WTC11 (cell line): Measurements from ENCODE around the gene POLR2E. TPM values are rescaled to one million over a fixed set of nuclear protein-coding genes. Genes with fewer than 3 reads are reported as not detected.

Experiments used
- ATAC-seq: fragments of 200-7000 bp; cut with Tn5 transposase; 2 replicates; pipeline ENCODE4 v1.10.0; 2021; ENCODE audit warnings: mild to moderate bottlenecking, moderate library complexity
- CTCF ChIA-PET: fragments of 300-600 bp; sonication (Branson Sonifier 250); formaldehyde crosslinking; loops from one replicate; lab custom pipeline; 2021; ENCODE audit warnings: antibody characterized with exemption; lab: Charles Lee
- POLR2A ChIA-PET: fragments of 350-600 bp; sonication (Branson Sonifier 250); formaldehyde crosslinking; loops from one replicate; lab custom pipeline; 2021; ENCODE audit warnings: antibody characterized with exemption; lab: Charles Lee
- DNase-seq: peaks from one replicate; pipeline ENCODE4 v3.0.0; 2021; ENCODE audit warnings: low spot score
- H3K27ac Mint-ChIP-seq: 2 replicates; pipeline ENCODE4 v1.8.0; 2021; ENCODE audit warnings: mixed read lengths
- H3K27me3 Mint-ChIP-seq: 2 replicates; pipeline ENCODE4 v1.8.0; 2021; ENCODE audit warnings: low read depth, mild to moderate bottlenecking, moderate library complexity, mixed read lengths
- H3K36me3 Mint-ChIP-seq: 2 replicates; pipeline ENCODE4 v1.8.0; 2021; ENCODE audit warnings: mixed read lengths
- H3K4me1 Mint-ChIP-seq: 2 replicates; pipeline ENCODE4 v1.8.0; 2022; ENCODE audit warnings: mixed read lengths
- H3K4me3 Mint-ChIP-seq: 2 replicates; pipeline ENCODE4 v1.8.0; 2021; ENCODE audit warnings: mild to moderate bottlenecking, moderate library complexity, mixed read lengths
- H3K9me3 Mint-ChIP-seq: 2 replicates; pipeline ENCODE4 v1.8.0; 2021; ENCODE audit warnings: mixed read lengths
- ATF6 ChIP-seq: sonication (generic); formaldehyde crosslinking; IDR thresholded peaks from 2 replicates; pipeline ENCODE4 v1.8.1; 2023; ENCODE audit warnings: mild to moderate bottlenecking, missing genetic modification reagents
- CTCF ChIP-seq: fragments of 200-600 bp; IDR thresholded peaks from 2 replicates; pipeline ENCODE4 v1.8.0; 2022; ENCODE audit warnings: antibody characterized with exemption
- E2F5 ChIP-seq: sonication (generic); formaldehyde crosslinking; IDR thresholded peaks from 2 replicates; pipeline ENCODE4 v1.8.1; 2022; ENCODE audit warnings: mild to moderate bottlenecking, moderate library complexity, missing genetic modification reagents
- ELF4 ChIP-seq: sonication (generic); formaldehyde crosslinking; IDR thresholded peaks from 2 replicates; pipeline ENCODE4 v1.8.1; 2022; ENCODE audit warnings: low read depth, mild to moderate bottlenecking, moderate library complexity, missing genetic modification reagents
- EMX1 ChIP-seq: fragments of 250-450 bp; sonication (Bioruptor Pico); IDR thresholded peaks from 2 replicates; pipeline ENCODE4 v1.8.0; 2021; ENCODE audit warnings: mild to moderate bottlenecking
- ETV6 ChIP-seq: sonication (generic); formaldehyde crosslinking; IDR thresholded peaks from 2 replicates; pipeline ENCODE4 v1.8.1; 2022; ENCODE audit warnings: mild to moderate bottlenecking, missing genetic modification reagents
- FOXP1 ChIP-seq: sonication (generic); formaldehyde crosslinking; IDR thresholded peaks from 2 replicates; pipeline ENCODE4 v1.8.0; 2022; ENCODE audit warnings: missing genetic modification reagents, mild to moderate bottlenecking, moderate library complexity, borderline replicate concordance
- GRHL2 ChIP-seq: fragments of 250-450 bp; sonication (Bioruptor Pico); IDR thresholded peaks from 2 replicates; pipeline ENCODE4 v1.8.0; 2022; ENCODE audit warnings: mild to moderate bottlenecking, moderate library complexity; ENCODE audit not compliant: insufficient replicate concordance, severe bottlenecking
- JAZF1 ChIP-seq: fragments of 250-450 bp; sonication (Bioruptor Pico); IDR thresholded peaks from 2 replicates; pipeline ENCODE4 v1.9.0; 2021; ENCODE audit warnings: moderate library complexity, mild to moderate bottlenecking, inconsistent platforms
- MXD4 ChIP-seq: fragments of 250-450 bp; sonication (Bioruptor Pico); IDR thresholded peaks from 2 replicates; pipeline ENCODE4 v1.8.0; 2021; ENCODE audit warnings: mild to moderate bottlenecking, moderate library complexity, borderline replicate concordance
- MYBL2 ChIP-seq: sonication (generic); formaldehyde crosslinking; IDR thresholded peaks from 2 replicates; pipeline ENCODE4 v1.8.1; 2023; ENCODE audit warnings: mild to moderate bottlenecking, moderate library complexity, missing genetic modification reagents
- NFE2L1 ChIP-seq: sonication (generic); formaldehyde crosslinking; IDR thresholded peaks from 2 replicates; pipeline ENCODE4 v1.8.1; 2023; ENCODE audit warnings: missing genetic modification reagents
- NFYB ChIP-seq: sonication (generic); formaldehyde crosslinking; conservative IDR thresholded peaks from 2 replicates; pipeline ENCODE4 v1.8.0; 2022; ENCODE audit warnings: low read depth, missing genetic modification reagents
- PRRX2 ChIP-seq: fragments of 250-450 bp; sonication (Bioruptor Pico); IDR thresholded peaks from 2 replicates; pipeline ENCODE4 v1.8.0; 2021; ENCODE audit warnings: mild to moderate bottlenecking
- SMAD3 ChIP-seq: sonication (generic); formaldehyde crosslinking; IDR thresholded peaks from 2 replicates; pipeline ENCODE4 v1.8.0; 2022; ENCODE audit warnings: missing genetic modification reagents, mild to moderate bottlenecking, borderline replicate concordance
- SOX15 ChIP-seq: fragments of 250-450 bp; sonication (Bioruptor Pico); IDR thresholded peaks from 2 replicates; pipeline ENCODE4 v1.9.0; 2021; ENCODE audit warnings: mild to moderate bottlenecking
- SP1 ChIP-seq: sonication (generic); formaldehyde crosslinking; conservative IDR thresholded peaks from 2 replicates; pipeline ENCODE4 v1.8.1; 2022; ENCODE audit warnings: missing genetic modification reagents
- TCF7 ChIP-seq: sonication (generic); formaldehyde crosslinking; IDR thresholded peaks from 2 replicates; pipeline ENCODE4 v1.8.0; 2022; ENCODE audit warnings: mild to moderate bottlenecking, low read depth, missing genetic modification reagents, moderate library complexity
- TEAD1 ChIP-seq: sonication (generic); formaldehyde crosslinking; IDR thresholded peaks from 2 replicates; pipeline ENCODE4 v1.8.0; 2022; ENCODE audit warnings: mild to moderate bottlenecking, missing genetic modification reagents
- ZNF138 ChIP-seq: sonication (generic); formaldehyde crosslinking; conservative IDR thresholded peaks from 2 replicates; pipeline ENCODE4 v1.8.1; 2022; ENCODE audit warnings: mild to moderate bottlenecking, moderate library complexity, missing genetic modification reagents
- ZNF317 ChIP-seq: sonication (generic); formaldehyde crosslinking; IDR thresholded peaks from 2 replicates; pipeline ENCODE4 v1.8.1; 2023; ENCODE audit warnings: low read depth, mild to moderate bottlenecking, moderate library complexity, missing genetic modification reagents, borderline replicate concordance
- ZSCAN18 ChIP-seq: fragments of 250-450 bp; sonication (Bioruptor Pico); IDR thresholded peaks from 2 replicates; pipeline ENCODE4 v2.1.2; 2022; ENCODE audit warnings: mild to moderate bottlenecking, moderate library complexity
- total RNA-seq: library from RNA; stranded (reverse); gene quantifications from 3 replicates; pipeline ENCODE4 v1.2.3, GENCODE V29; 2021

Gene POLR2E
- total RNA-seq, 1 experiment from 2014 or later = 275 TPM

GRCh38 chr19:1085053-1085658, 10.0 kb downstream of the POLR2E start:
- ChIA-PET CTCF (interaction anchor here (0.5 to 1.5 kb wide), 4 partner anchors 21 to 345 kb away, joined by 3 to 4 read pairs (median 4); no protein-coding TSS in a partner anchor), POLR2A (interaction anchor here (0.6 to 1.2 kb wide), 4 partner anchors 9 to 418 kb away, joined by 3 to 4 read pairs (median 3); no protein-coding TSS in a partner anchor)
- Mint-ChIP-seq H3K4me3 (no peak overlapping the region), H3K27me3 (no peaks in the 10 kb centered on the region), H3K9me3 (no peaks in the 10 kb centered on the region), H3K27ac (peak overlapping the region; percentile 88), H3K36me3 (peaks cover 14% of the 10 kb centered on the region), H3K4me1 (no peaks in the 10 kb centered on the region; the same call in 1 of the 2 replicates)
- TF ChIP-seq ZNF138 (CRISPR knock-in tag) (no peak), EMX1 (peak; percentile 66; the same call in 1 of the 2 replicates), PRRX2 (0 out of 2 replicates have a peak, but pooled peaks have one; percentile 40), NFE2L1 (CRISPR knock-in tag) (no peak)
- ATAC-seq (no peak), DNase-seq (no peak)

- TF ChIP-seq ELF4 (CRISPR knock-in tag) (no peak), ZNF317 (CRISPR knock-in tag) (no peak), ZNF138 (CRISPR knock-in tag) (no peak), SMAD3 (CRISPR knock-in tag) (no peak), ATF6 (CRISPR knock-in tag) (no peak), MXD4 (CRISPR knock-in tag) (no peak)
- TF ChIP-seq, all 79 proteins: peak for 0
- Mint-ChIP-seq H3K4me1 (no peaks in the 10 kb centered on the region; the same call in 1 of the 2 replicates), H3K27ac (peak overlapping the region; percentile 88; the same call in 1 of the 2 replicates), H3K9me3 (no peaks in the 10 kb centered on the region), H3K27me3 (no peaks in the 10 kb centered on the region), H3K36me3 (peaks cover 14% of the 10 kb centered on the region), H3K4me3 (no peak overlapping the region)
- POLR2A ChIA-PET = no interaction called here
- CTCF ChIA-PET = interaction anchor here (0.5 to 0.6 kb wide), 2 partner anchors 22 to 344 kb away, joined by 3 to 4 read pairs; no protein-coding TSS in a partner anchor
- no peak for DNase-seq
- no peak for ATAC-seq
These were observed 10.9 kb downstream of the POLR2E start for GRCh38 chr19:1084024-1084868.

- H3K4me1 Mint-ChIP-seq = no peaks in the 10 kb centered on the region; the same call in 1 of the 2 replicates
- no peak for DNase-seq
- no peak for ATAC-seq
- CTCF ChIA-PET = interaction anchor here (0.8 to 4.8 kb wide), 22 partner anchors 11 to 284 kb away, joined by 3 to 109 read pairs (median 6); partner anchors contain the start of genes ABCA7, ARHGAP45, ATP5F1D and CNN2
- H3K27ac Mint-ChIP-seq = no peak overlapping the region
- H3K4me3 Mint-ChIP-seq = no peak overlapping the region
- no peaks in the 10 kb centered on the region for H3K27me3 Mint-ChIP-seq
- peaks cover 14% of the 10 kb centered on the region for H3K36me3 Mint-ChIP-seq
- H3K9me3 Mint-ChIP-seq = no peaks in the 10 kb centered on the region
- POLR2A ChIA-PET = interaction anchor here (0.5 to 2.4 kb wide), 11 partner anchors 11 to 1148 kb away, joined by 3 to 22 read pairs (median 7); partner anchors contain the start of genes ABCA7, ARHGAP45, CIRBP and CNN2
- TF ChIP-seq NFYB (CRISPR knock-in tag) = no peak
- TF ChIP-seq ETV6 (CRISPR knock-in tag) = no peak
- no peak for TF ChIP-seq E2F5 (CRISPR knock-in tag)
- no peak for TF ChIP-seq TEAD1 (CRISPR knock-in tag)
- no peak for TF ChIP-seq TCF7 (CRISPR knock-in tag)
- TF ChIP-seq SP1 = no peak
- TF ChIP-seq FOXP1 (CRISPR knock-in tag) = no peak
- no peak for TF ChIP-seq CTCF
- no peak for TF ChIP-seq JAZF1 (CRISPR knock-in tag)
- TF ChIP-seq GRHL2 (CRISPR knock-in tag) = no peak
- no peak for TF ChIP-seq ZNF317 (CRISPR knock-in tag)
- TF ChIP-seq SOX15 = no peak
- TF ChIP-seq MYBL2 = no peak
- no peak for TF ChIP-seq ZSCAN18 (CRISPR knock-in tag)
These were observed 12.0 kb downstream of the POLR2E start for GRCh38 chr19:1082928-1083816.
